HEK293 (cell line): ENCODE results near the gene TTC9B.

Source experiments
- CTCF ChIA-PET: fragments of 350-600 bp; formaldehyde crosslinking; extraction: SDS; loops from one replicate; lab custom pipeline; 2021; ENCODE audit warnings: antibody characterized with exemption; lab: Yijun Ruan, JAX
- POLR2A ChIA-PET: fragments of 300-600 bp; formaldehyde crosslinking; extraction: SDS; loops from one replicate; lab custom pipeline; 2020; ENCODE audit warnings: antibody characterized with exemption, inconsistent platforms; lab: Yijun Ruan, JAX
- H3K27ac ChIP-seq: fragments of 200-500 bp; sonication (Bioruptor generic); 2 replicates; pipeline ENCODE4 v1.5.1; 2014; ENCODE audit warnings: low read depth, low read length, control low read depth, inconsistent platforms; ENCODE audit errors: extremely low read depth
- H3K36me3 ChIP-seq, 2 experiments: fragments of 200-500 bp in 1 of 2; sonication (Bioruptor generic) in 1 of 2; 1 replicate in 1 of 2; 2 replicates in 1 of 2; pipeline ENCODE4 v1.5.1; 2014 to 2017; ENCODE audit warnings: inconsistent platforms in 2 of 2, low read length in 2 of 2; ENCODE audit not compliant: control insufficient read depth in 2 of 2, insufficient read depth in 1 of 2
- H3K4me1 ChIP-seq: fragments of 200-500 bp; sonication (Bioruptor generic); 2 replicates; pipeline ENCODE4 v1.5.1; 2014; ENCODE audit warnings: mild to moderate bottlenecking, low read length, inconsistent platforms; ENCODE audit not compliant: control insufficient read depth, insufficient read depth
- H3K4me3 ChIP-seq: 2 replicates; pipeline ENCODE4 v1.5.1; 2011; ENCODE audit warnings: low read depth, mild to moderate bottlenecking, control low read depth, low read length, moderate library complexity
- H3K9me3 ChIP-seq: fragments of 200-500 bp; sonication (Bioruptor generic); 2 replicates; pipeline ENCODE4 v1.5.1; 2014; ENCODE audit warnings: low read depth, low read length, inconsistent platforms; ENCODE audit not compliant: control insufficient read depth, insufficient read depth
- BCL11B ChIP-seq: fragments of 450-650 bp; formaldehyde crosslinking; IDR thresholded peaks from 2 replicates; pipeline ENCODE4 v1.5.1; 2016; ENCODE audit warnings: low read depth, missing biosample characterization, missing genetic modification characterization
- GLIS2 ChIP-seq: fragments of 450-650 bp; formaldehyde crosslinking; IDR thresholded peaks from 2 replicates; pipeline ENCODE4 v1.5.1; 2016; ENCODE audit warnings: missing biosample characterization, missing genetic modification characterization
- KLF8 ChIP-seq: fragments of 450-650 bp; formaldehyde crosslinking; IDR thresholded peaks from 2 replicates; pipeline ENCODE4 v1.5.1; 2016; ENCODE audit warnings: missing biosample characterization, missing genetic modification characterization
- SCRT1 ChIP-seq: fragments of 450-650 bp; formaldehyde crosslinking; IDR thresholded peaks from 2 replicates; pipeline ENCODE4 v1.5.1; 2016; ENCODE audit warnings: missing biosample characterization, missing genetic modification characterization, borderline replicate concordance
- SCRT2 ChIP-seq: fragments of 450-650 bp; formaldehyde crosslinking; IDR thresholded peaks from 2 replicates; pipeline ENCODE4 v1.5.1; 2016; ENCODE audit warnings: missing biosample characterization, missing genetic modification characterization
- SP2 ChIP-seq: fragments of 450-650 bp; formaldehyde crosslinking; IDR thresholded peaks from 2 replicates; pipeline ENCODE4 v1.5.1; 2016; ENCODE audit warnings: missing biosample characterization, missing genetic modification characterization
- ZBTB6 ChIP-seq: fragments of 450-650 bp; formaldehyde crosslinking; IDR thresholded peaks from 2 replicates; pipeline ENCODE4 v1.5.1; 2017; ENCODE audit warnings: missing biosample characterization, missing genetic modification characterization
- ZNF157 ChIP-seq: fragments of 450-650 bp; formaldehyde crosslinking; IDR thresholded peaks from 2 replicates; pipeline ENCODE4 v1.5.1; 2016; ENCODE audit warnings: missing biosample characterization, missing genetic modification characterization
- ZNF16 ChIP-seq: fragments of 450-650 bp; formaldehyde crosslinking; IDR thresholded peaks from 2 replicates; pipeline ENCODE4 v1.5.1; 2016; ENCODE audit warnings: low read depth, missing biosample characterization, missing genetic modification characterization
- ZNF211 ChIP-seq: fragments of 450-650 bp; formaldehyde crosslinking; IDR thresholded peaks from 2 replicates; pipeline ENCODE4 v1.5.1; 2016; ENCODE audit warnings: low read depth, missing biosample characterization, missing genetic modification characterization
- ZNF521 ChIP-seq: fragments of 450-650 bp; formaldehyde crosslinking; IDR thresholded peaks from 2 replicates; pipeline ENCODE4 v1.5.1; 2017; ENCODE audit warnings: missing biosample characterization, mild to moderate bottlenecking, missing genetic modification characterization
- ZNF600 ChIP-seq: fragments of 450-650 bp; formaldehyde crosslinking; IDR thresholded peaks from 2 replicates; pipeline ENCODE4 v1.5.1; 2016; ENCODE audit warnings: missing biosample characterization, missing genetic modification characterization
- ZNF654 ChIP-seq: fragments of 450-650 bp; formaldehyde crosslinking; IDR thresholded peaks from 2 replicates; pipeline ENCODE4 v1.5.1; 2016; ENCODE audit warnings: low read depth, missing biosample characterization, missing genetic modification characterization
- ZNF677 ChIP-seq: fragments of 450-650 bp; IDR thresholded peaks from 2 replicates; pipeline ENCODE4 v1.5.0; 2018; ENCODE audit warnings: missing biosample characterization, mild to moderate bottlenecking, missing genetic modification characterization, moderate library complexity
- ZNF692 ChIP-seq: fragments of 450-650 bp; formaldehyde crosslinking; IDR thresholded peaks from 2 replicates; pipeline ENCODE4 v1.5.1; 2016; ENCODE audit warnings: missing biosample characterization, missing genetic modification characterization

TTC9B gene

GRCh38 chr19:40216013-40216776 lies 2.0 kb downstream of the TTC9B start:
- POLR2A ChIA-PET, result no interaction called here
- H3K4me3 ChIP-seq, result no peak overlapping the region
- TF ChIP-seq ZNF600 (0 out of 2 replicates have a peak, but pooled peaks have one; percentile 39), ZNF211 (tag by site-specific recombination) (0 out of 2 replicates have a peak, but pooled peaks have one; percentile 9), SCRT2 (tag by site-specific recombination) (peak; percentile 66), ZNF521 (no peak), ZNF692 (tag by site-specific recombination) (no peak), SCRT1 (peak; percentile 42), ZNF677 (tag by site-specific recombination) (no peak)
- TF ChIP-seq, all 188 proteins: peak for 4
- Histone ChIP-seq H3K4me1 (peaks cover 18% of the 10 kb centered on the region), H3K27ac (no peak overlapping the region), H3K36me3 (peaks cover 7 to 17% of the 10 kb centered on the region in 2 experiments; a peak in 2 of 3 replicates), H3K9me3 (no peaks in the 10 kb centered on the region)
- CTCF ChIA-PET, result interaction anchor here (1.7 kb wide), 1 partner anchor 12 kb away, joined by 9 read pairs; no protein-coding TSS in a partner anchor

GRCh38 chr19:40214936-40215335 lies 3.2 kb downstream of the TTC9B start:
- CTCF ChIA-PET, result no interaction called here

GRCh38 chr19:40213882-40214570 lies 4.2 kb downstream of the TTC9B start:
- Histone ChIP-seq H3K4me1 (peaks cover 6% of the 10 kb centered on the region), H3K4me3 (no peak overlapping the region), H3K9me3 (no peaks in the 10 kb centered on the region), H3K36me3 (peaks cover 29 to 30% of the 10 kb centered on the region in 2 experiments), H3K27ac (no peak overlapping the region)
- ChIA-PET CTCF (no interaction called here), POLR2A (no interaction called here)
- TF ChIP-seq KLF8 (tag by site-specific recombination), result peak; percentile 53; the same call in 1 of the 2 replicates
- TF ChIP-seq ZNF654, result no peak
- no peak for TF ChIP-seq ZNF16 (tag by site-specific recombination)
- 0 out of 2 replicates have a peak, but pooled peaks have one; percentile 13 for TF ChIP-seq GLIS2
- no peak for TF ChIP-seq ZNF157 (tag by site-specific recombination)

More at GRCh38 chr19:40214936-40215335, 3.2 kb downstream of the TTC9B start:
- Histone ChIP-seq H3K4me3 (no peak overlapping the region), H3K9me3 (no peaks in the 10 kb centered on the region), H3K36me3 (peaks cover 20 to 28% of the 10 kb centered on the region in 2 experiments), H3K4me1 (peaks cover 14% of the 10 kb centered on the region), H3K27ac (no peak overlapping the region)
- POLR2A ChIA-PET, result no interaction called here
- TF ChIP-seq SP2 (tag by site-specific recombination), result no peak
- TF ChIP-seq ZBTB6, result no peak
- TF ChIP-seq BCL11B, result peak; percentile 62; the same call in 1 of the 2 replicates
- TF ChIP-seq GLIS2, result peak; percentile 49
- TF ChIP-seq ZNF692 (tag by site-specific recombination), result peak; percentile 42; the same call in 1 of the 2 replicates
